Endothelial cell (in vitro differentiated cells): ENCODE results near the gene ZMIZ1. TPM values are rescaled to one million over a fixed set of nuclear protein-coding genes. Genes with fewer than 3 reads are reported as not detected.

ENCODE experiments used
- DNase-seq: peaks from one replicate; pipeline ENCODE4 v3.0.0; 2021; ENCODE audit warnings: low spot score
- H3K27ac Mint-ChIP-seq: one replicate; pipeline ENCODE4 v1.8.0; 2021; ENCODE audit warnings: mixed read lengths, inconsistent platforms; ENCODE audit not compliant: unreplicated experiment
- H3K27me3 Mint-ChIP-seq: one replicate; pipeline ENCODE4 v1.8.0; 2021; ENCODE audit warnings: mild to moderate bottlenecking, moderate library complexity, mixed read lengths, inconsistent platforms; ENCODE audit not compliant: unreplicated experiment
- H3K36me3 Mint-ChIP-seq: one replicate; pipeline ENCODE4 v1.8.0; 2021; ENCODE audit warnings: mild to moderate bottlenecking, low read depth, mixed read lengths, inconsistent platforms; ENCODE audit not compliant: unreplicated experiment
- H3K4me1 Mint-ChIP-seq: one replicate; pipeline ENCODE4 v1.8.0; 2021; ENCODE audit warnings: mild to moderate bottlenecking, mixed read lengths, inconsistent platforms; ENCODE audit not compliant: unreplicated experiment
- H3K4me3 Mint-ChIP-seq: one replicate; pipeline ENCODE4 v1.8.0; 2021; ENCODE audit warnings: mild to moderate bottlenecking, mixed read lengths, inconsistent platforms; ENCODE audit not compliant: unreplicated experiment
- H3K9me3 Mint-ChIP-seq: one replicate; pipeline ENCODE4 v1.8.0; 2021; ENCODE audit warnings: mixed read lengths, inconsistent platforms; ENCODE audit not compliant: unreplicated experiment
- total RNA-seq: library from RNA; stranded (reverse); fragmentation: NEBNext Ultra II Directional; extraction: Animal tissue kit (Norgen Biotek cat#: 25700); gene quantifications from one replicate; pipeline ENCODE4 v1.2.1, GENCODE V29; 2021; ENCODE audit not compliant: unreplicated experiment
- TF ChIP-seq, protein P1 (sequence below): fragments of 200-600 bp; sonication (generic); IDR thresholded peaks from one replicate; pipeline ENCODE4 v1.5.0; 2021; ENCODE audit warnings: antibody characterized with exemption; ENCODE audit not compliant: unreplicated experiment

The ZMIZ1 gene
- total RNA-seq, 1 donor from 2014 or later = 102 TPM

DNA sequence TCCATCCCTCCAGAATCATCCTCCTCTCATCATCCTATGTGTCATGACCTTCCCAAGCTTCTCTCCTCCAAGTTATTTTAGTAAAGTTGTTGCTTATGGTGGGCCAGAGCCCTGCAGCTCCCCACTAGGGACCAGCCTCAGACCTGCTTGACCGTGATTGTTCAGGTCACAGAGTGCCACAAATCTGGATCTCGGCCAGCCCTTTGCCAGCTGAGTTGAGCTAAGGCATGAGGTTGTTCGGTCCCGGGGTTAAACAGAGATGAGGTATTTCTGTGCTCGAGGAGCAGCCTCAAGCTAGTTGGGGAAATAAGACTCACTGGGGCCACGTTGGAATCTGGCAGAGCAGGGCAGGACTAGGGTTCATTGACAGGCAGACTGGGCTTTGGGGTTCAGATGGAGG is 212.2 kb downstream of the ZMIZ1 start:
- no peak overlapping the region for H3K27ac Mint-ChIP-seq

DNA sequence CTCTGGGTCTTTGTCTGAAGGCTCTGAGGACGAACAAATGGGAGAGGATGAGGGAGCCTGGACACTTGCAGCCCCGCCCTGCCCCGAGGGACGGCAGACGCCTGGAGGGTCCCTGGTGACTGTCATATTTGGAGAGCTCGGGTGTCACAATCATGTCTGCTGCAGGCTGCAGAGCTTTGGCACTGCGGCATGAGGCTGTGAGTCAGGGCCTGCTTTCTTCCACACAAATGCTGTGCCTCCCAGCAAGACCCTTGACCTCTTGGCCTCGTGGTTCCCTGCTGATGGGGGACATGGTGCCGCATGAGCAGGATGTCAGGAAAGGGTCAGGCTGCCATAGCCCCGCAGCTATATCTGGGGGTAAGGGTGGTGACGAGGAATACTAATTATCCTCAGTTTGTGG is 213.6 kb downstream of the ZMIZ1 start:
- peaks cover 50% of the 10 kb centered on the region for H3K36me3 Mint-ChIP-seq
- no peak overlapping the region for H3K4me3 Mint-ChIP-seq
- TF ChIP-seq, protein P1, sequence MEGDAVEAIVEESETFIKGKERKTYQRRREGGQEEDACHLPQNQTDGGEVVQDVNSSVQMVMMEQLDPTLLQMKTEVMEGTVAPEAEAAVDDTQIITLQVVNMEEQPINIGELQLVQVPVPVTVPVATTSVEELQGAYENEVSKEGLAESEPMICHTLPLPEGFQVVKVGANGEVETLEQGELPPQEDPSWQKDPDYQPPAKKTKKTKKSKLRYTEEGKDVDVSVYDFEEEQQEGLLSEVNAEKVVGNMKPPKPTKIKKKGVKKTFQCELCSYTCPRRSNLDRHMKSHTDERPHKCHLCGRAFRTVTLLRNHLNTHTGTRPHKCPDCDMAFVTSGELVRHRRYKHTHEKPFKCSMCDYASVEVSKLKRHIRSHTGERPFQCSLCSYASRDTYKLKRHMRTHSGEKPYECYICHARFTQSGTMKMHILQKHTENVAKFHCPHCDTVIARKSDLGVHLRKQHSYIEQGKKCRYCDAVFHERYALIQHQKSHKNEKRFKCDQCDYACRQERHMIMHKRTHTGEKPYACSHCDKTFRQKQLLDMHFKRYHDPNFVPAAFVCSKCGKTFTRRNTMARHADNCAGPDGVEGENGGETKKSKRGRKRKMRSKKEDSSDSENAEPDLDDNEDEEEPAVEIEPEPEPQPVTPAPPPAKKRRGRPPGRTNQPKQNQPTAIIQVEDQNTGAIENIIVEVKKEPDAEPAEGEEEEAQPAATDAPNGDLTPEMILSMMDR = no peak
- H3K9me3 Mint-ChIP-seq = no peaks in the 10 kb centered on the region
- no peak for DNase-seq
- peaks cover 19% of the 10 kb centered on the region for H3K4me1 Mint-ChIP-seq
- peaks cover 11% of the 10 kb centered on the region for H3K27me3 Mint-ChIP-seq
- no peak overlapping the region for H3K27ac Mint-ChIP-seq

More for the DNA sequence above, 212.2 kb downstream of the ZMIZ1 start:
- H3K9me3 Mint-ChIP-seq = no peaks in the 10 kb centered on the region
- peaks cover 7% of the 10 kb centered on the region for H3K4me1 Mint-ChIP-seq
- no peak for DNase-seq
- peaks cover 15% of the 10 kb centered on the region for H3K27me3 Mint-ChIP-seq
- TF ChIP-seq, protein P1 = no peak
- H3K4me3 Mint-ChIP-seq = peak overlapping the region; percentile 54
- H3K36me3 Mint-ChIP-seq = peaks cover 53% of the 10 kb centered on the region

DNA sequence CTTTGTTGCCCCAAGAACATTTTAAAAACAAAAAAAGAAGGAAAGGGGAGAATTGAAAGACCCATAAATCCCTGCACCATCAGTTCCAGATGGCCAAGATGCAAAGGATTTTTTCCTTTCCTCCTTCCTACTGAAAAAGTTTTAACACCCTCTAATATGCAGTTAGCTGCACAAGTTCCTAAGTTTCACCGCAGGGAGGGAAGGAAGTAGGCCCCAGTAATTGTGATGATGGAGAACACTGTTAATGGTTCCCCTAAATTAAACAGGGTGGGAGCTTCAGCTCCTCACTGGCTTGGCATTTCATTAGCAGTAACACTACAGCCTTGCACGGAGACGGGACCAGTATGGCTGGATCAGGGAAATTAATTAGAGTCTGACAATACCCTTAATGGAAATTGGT is 214.8 kb downstream of the ZMIZ1 start:
- no peak overlapping the region for H3K4me3 Mint-ChIP-seq
- peaks cover 46% of the 10 kb centered on the region for H3K36me3 Mint-ChIP-seq
- no peaks in the 10 kb centered on the region for H3K9me3 Mint-ChIP-seq
- no peak overlapping the region for H3K27ac Mint-ChIP-seq
- peaks cover 13% of the 10 kb centered on the region for H3K27me3 Mint-ChIP-seq
- peaks cover 25% of the 10 kb centered on the region for H3K4me1 Mint-ChIP-seq
- TF ChIP-seq, protein P1 = no peak
- DNase-seq = no peak

DNA sequence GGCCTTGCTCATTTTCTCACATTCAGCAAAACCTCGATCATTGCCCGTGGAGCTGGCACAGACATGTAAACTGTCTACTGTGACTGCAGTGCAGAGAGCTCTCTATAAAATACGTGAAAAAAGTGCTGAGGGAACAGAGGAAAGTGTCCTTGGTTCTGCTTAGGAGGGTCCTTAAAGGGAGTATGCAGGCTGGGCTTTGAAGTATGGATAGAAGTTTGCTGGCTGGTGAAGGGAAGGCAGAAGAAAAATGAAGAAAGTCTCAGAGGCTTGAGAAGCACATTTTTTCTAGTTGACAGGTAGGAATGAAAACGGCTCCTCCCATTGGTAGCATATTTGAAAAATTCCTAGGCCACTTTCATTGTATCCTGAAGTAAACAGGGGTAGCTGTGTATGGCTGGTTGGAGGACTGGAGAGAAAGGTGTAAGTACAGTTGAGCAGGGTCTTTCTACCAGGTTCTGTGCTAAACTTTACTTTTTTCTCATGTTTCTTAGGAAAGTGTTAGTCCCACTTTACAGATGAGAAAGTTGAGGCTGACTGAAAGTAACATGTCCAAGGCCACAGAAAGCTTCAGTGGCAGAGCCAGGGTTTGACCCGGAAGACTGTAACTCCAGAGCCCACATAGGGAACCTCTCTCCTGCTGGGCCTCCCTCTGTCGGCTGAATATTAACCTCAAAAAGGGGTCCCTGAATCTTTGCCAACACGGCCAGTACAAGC is 215.5 kb downstream of the ZMIZ1 start:
- Mint-ChIP-seq H3K27me3 (peaks cover 16% of the 10 kb centered on the region), H3K36me3 (peaks cover 51% of the 10 kb centered on the region), H3K4me3 (no peak overlapping the region), H3K27ac (no peak overlapping the region), H3K4me1 (peaks cover 28% of the 10 kb centered on the region), H3K9me3 (no peaks in the 10 kb centered on the region)
- no peak for DNase-seq
- TF ChIP-seq, protein P1 = no peak
